Ovary (tissue), 3 donors: Measurements from ENCODE around the gene FIGNL2.

Experiments
- POLR2A ChIP-seq: fragments of 450-650 bp; IDR thresholded peaks from one replicate; pipeline ENCODE4 v1.6.1; 2017; ENCODE audit warnings: antibody characterized with exemption, mild to moderate bottlenecking, moderate library complexity
- TF ChIP-seq, protein P1 (sequence below), 3 donors: fragments of 450-650 bp in 2 of 3; fragments of 200-600 bp in 1 of 3; IDR thresholded peaks; one replicate each; pipeline versions ENCODE4 v1.5.1 to v1.8.0; 2016 to 2022; ENCODE audit warnings: antibody characterized with exemption in 3 of 3, mild to moderate bottlenecking in 1 of 3
- donor health status: DM: no; HTN: no; CAD: no.

DNA sequence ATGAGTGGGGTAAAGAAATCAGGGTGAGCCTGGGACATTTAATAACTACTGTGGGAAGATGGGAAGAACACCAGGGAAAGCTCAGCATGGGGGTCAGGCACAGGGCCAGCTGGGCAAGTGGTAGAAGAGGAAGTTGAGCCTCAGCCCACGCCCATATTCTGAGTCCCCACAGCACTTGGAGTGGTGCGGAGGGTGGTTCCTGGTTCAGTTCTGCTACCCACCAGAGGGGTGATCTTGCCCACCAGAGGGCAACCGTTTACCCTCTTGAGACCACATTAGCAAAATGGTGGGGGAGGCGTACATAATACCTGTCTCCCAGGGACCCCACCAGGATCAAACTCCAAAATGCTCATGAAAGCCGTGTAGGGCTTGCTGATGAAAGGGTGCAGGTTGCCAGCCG is 22.6 kb upstream of the FIGNL2 start:
- TF ChIP-seq, protein P1, sequence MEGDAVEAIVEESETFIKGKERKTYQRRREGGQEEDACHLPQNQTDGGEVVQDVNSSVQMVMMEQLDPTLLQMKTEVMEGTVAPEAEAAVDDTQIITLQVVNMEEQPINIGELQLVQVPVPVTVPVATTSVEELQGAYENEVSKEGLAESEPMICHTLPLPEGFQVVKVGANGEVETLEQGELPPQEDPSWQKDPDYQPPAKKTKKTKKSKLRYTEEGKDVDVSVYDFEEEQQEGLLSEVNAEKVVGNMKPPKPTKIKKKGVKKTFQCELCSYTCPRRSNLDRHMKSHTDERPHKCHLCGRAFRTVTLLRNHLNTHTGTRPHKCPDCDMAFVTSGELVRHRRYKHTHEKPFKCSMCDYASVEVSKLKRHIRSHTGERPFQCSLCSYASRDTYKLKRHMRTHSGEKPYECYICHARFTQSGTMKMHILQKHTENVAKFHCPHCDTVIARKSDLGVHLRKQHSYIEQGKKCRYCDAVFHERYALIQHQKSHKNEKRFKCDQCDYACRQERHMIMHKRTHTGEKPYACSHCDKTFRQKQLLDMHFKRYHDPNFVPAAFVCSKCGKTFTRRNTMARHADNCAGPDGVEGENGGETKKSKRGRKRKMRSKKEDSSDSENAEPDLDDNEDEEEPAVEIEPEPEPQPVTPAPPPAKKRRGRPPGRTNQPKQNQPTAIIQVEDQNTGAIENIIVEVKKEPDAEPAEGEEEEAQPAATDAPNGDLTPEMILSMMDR (IDR thresholded peaks at IDR 0.05), result no peak
- no peak for TF ChIP-seq POLR2A
